ENCODE data around the gene TBC1D2.

- TF ChIP-seq CTCF (conservative IDR thresholded peaks at IDR 0.05; ENCODE audit: low read length) (no peak), EZH2phosphoT487 (IDR thresholded peaks at IDR 0.05; ENCODE audit: borderline replicate concordance, low read depth, low read length) (no peak)
These were observed 34.3 kb upstream of the TBC1D2 start for GRCh38 chr9:98289614-98290201.
